Parathyroid adenoma (tissue), 2 donors: ENCODE data around the gene MID1.

Experiments used
- H2AFZ ChIP-seq: fragments of 300-600 bp; sonication (generic); one replicate; pipeline ENCODE4 v1.7.0; 2017; ENCODE audit warnings: antibody characterized with exemption, mild to moderate bottlenecking
- H3K27ac ChIP-seq: fragments of 300-600 bp; sonication (generic); one replicate; pipeline ENCODE4 v1.7.0; 2017
- H3K27me3 ChIP-seq: fragments of 300-600 bp; sonication (generic); one replicate; pipeline ENCODE4 v1.7.0; 2017; ENCODE audit warnings: low read length; ENCODE audit not compliant: control insufficient read depth, insufficient read depth
- H3K36me3 ChIP-seq: fragments of 300-600 bp; sonication (generic); one replicate; pipeline ENCODE4 v1.7.0; 2017; ENCODE audit warnings: low read length; ENCODE audit not compliant: control insufficient read depth, insufficient read depth
- H3K4me1 ChIP-seq: fragments of 300-600 bp; sonication (generic); one replicate; pipeline ENCODE4 v1.7.0; 2017; ENCODE audit warnings: control low read depth
- H3K4me2 ChIP-seq: fragments of 300-600 bp; sonication (generic); one replicate; pipeline ENCODE4 v1.7.0; 2017; ENCODE audit warnings: low read length
- H3K4me3 ChIP-seq: fragments of 300-600 bp; sonication (generic); one replicate; pipeline ENCODE4 v1.7.0; 2017; ENCODE audit warnings: low read depth, low read length
- H3K79me2 ChIP-seq: fragments of 300-600 bp; sonication (generic); one replicate; pipeline ENCODE4 v1.7.0; 2017; ENCODE audit warnings: control low read depth
- H3K9ac ChIP-seq: fragments of 300-600 bp; sonication (generic); one replicate; pipeline ENCODE4 v1.7.0; 2017; ENCODE audit warnings: mild to moderate bottlenecking
- H3K9me3 ChIP-seq: fragments of 300-600 bp; sonication (generic); one replicate; pipeline ENCODE4 v1.7.0; 2017; ENCODE audit warnings: low read length; ENCODE audit not compliant: control insufficient read depth
- TF ChIP-seq, protein P1 (sequence below): fragments of 300-600 bp; sonication (generic); IDR thresholded peaks from one replicate; pipeline ENCODE4 v1.7.0; 2017; ENCODE audit warnings: antibody characterized with exemption, mild to moderate bottlenecking
- donor health status: primary hyperparathyroidism.

Gene MID1

DNA sequence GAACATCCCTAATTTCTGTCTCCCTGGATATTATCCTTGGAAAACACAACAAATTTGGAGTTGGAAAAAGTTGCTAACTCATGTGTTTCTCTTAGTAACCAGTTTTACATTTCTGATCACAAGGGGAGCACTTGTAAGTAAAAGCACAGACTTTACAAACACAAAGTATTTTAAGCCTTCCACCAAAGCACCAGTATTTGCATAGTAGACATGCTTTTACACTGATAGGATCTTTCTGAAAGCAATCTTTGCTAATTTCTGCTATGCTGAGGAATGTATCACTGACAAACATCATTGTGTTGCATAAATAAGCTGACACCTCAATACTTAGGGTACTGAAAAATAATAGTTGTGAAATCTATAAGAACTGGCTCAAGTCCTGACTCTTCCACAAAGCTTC is 100.6 kb downstream of the MID1 start:
- H3K36me3 ChIP-seq: no peaks in the 10 kb centered on the region
- no peak overlapping the region for H2AFZ ChIP-seq
- H3K4me3 ChIP-seq: no peak overlapping the region
- H3K9ac ChIP-seq: no peak overlapping the region
- no peaks in the 10 kb centered on the region for H3K4me1 ChIP-seq
- H3K79me2 ChIP-seq: no peaks in the 10 kb centered on the region
- no peak overlapping the region for H3K27ac ChIP-seq
- H3K4me2 ChIP-seq: no peak overlapping the region
- no peaks in the 10 kb centered on the region for H3K27me3 ChIP-seq
- TF ChIP-seq, protein P1, sequence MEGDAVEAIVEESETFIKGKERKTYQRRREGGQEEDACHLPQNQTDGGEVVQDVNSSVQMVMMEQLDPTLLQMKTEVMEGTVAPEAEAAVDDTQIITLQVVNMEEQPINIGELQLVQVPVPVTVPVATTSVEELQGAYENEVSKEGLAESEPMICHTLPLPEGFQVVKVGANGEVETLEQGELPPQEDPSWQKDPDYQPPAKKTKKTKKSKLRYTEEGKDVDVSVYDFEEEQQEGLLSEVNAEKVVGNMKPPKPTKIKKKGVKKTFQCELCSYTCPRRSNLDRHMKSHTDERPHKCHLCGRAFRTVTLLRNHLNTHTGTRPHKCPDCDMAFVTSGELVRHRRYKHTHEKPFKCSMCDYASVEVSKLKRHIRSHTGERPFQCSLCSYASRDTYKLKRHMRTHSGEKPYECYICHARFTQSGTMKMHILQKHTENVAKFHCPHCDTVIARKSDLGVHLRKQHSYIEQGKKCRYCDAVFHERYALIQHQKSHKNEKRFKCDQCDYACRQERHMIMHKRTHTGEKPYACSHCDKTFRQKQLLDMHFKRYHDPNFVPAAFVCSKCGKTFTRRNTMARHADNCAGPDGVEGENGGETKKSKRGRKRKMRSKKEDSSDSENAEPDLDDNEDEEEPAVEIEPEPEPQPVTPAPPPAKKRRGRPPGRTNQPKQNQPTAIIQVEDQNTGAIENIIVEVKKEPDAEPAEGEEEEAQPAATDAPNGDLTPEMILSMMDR: no peak
- H3K9me3 ChIP-seq: no peaks in the 10 kb centered on the region

- Histone ChIP-seq H3K4me2 (no peak overlapping the region), H3K9ac (no peak overlapping the region), H2AFZ (no peak overlapping the region), H3K4me3 (no peak overlapping the region), H3K27ac (no peak overlapping the region), H3K4me1 (no peaks in the 10 kb centered on the region), H3K27me3 (no peaks in the 10 kb centered on the region), H3K36me3 (no peaks in the 10 kb centered on the region), H3K79me2 (no peaks in the 10 kb centered on the region), H3K9me3 (no peaks in the 10 kb centered on the region)
- TF ChIP-seq, protein P1: no peak
Measured at GRCh38 chrX:10519278-10519677, 101.1 kb downstream of the MID1 start.

DNA sequence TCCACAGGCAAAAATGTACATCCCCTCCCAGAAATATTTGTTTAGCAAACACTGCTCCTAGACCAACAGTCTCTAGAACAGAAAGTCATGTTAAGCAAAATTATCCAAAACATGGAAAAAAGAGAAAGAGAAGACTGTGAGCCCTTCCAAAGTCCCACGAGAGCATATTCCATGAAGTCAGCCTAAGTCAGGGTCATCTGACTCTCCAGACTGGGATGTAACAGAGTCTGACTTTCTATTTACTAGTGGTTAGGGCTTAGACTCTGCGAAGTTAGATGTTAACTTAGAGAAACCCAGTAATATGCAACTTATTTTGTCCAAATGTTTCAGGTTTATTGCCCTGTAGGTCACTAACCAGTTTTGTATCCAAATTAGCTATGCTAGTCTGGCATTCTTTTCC is 102.3 kb downstream of the MID1 start:
- Histone ChIP-seq H3K27me3 (no peaks in the 10 kb centered on the region), H3K27ac (no peak overlapping the region), H3K4me3 (no peak overlapping the region), H3K4me1 (no peaks in the 10 kb centered on the region), H3K79me2 (no peaks in the 10 kb centered on the region), H2AFZ (no peak overlapping the region), H3K9ac (no peak overlapping the region), H3K36me3 (no peaks in the 10 kb centered on the region), H3K9me3 (no peaks in the 10 kb centered on the region), H3K4me2 (no peak overlapping the region)
- TF ChIP-seq, protein P1: no peak

- Histone ChIP-seq H3K27me3 (no peaks in the 10 kb centered on the region), H3K9ac (no peak overlapping the region), H3K36me3 (no peaks in the 10 kb centered on the region), H3K4me3 (no peak overlapping the region), H3K79me2 (no peaks in the 10 kb centered on the region), H2AFZ (no peak overlapping the region), H3K4me1 (no peaks in the 10 kb centered on the region), H3K9me3 (no peaks in the 10 kb centered on the region), H3K27ac (no peak overlapping the region), H3K4me2 (no peak overlapping the region)
- TF ChIP-seq, protein P1: no peak
Measured at GRCh38 chrX:10516781-10517322, 103.5 kb downstream of the MID1 start.

DNA sequence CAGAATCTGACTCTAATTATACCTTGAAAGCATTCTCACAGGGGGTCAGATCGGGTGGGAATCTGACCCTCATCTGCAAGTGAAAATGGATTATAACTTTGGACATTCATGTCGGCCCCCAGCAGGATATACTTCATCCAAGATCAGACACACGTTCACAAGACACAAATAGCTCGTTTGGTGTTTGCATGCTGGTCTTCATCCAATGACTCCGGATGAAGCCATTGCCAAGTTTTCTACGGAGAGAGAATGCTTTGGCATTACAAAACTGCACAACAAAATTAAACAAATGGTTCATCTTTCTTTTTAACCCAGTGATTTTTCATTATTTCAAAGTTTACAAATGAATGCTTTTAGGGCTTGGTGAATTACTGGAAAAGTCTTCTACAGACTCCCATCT is 105.5 kb downstream of the MID1 start:
- no peak overlapping the region for H2AFZ ChIP-seq
- H3K4me1 ChIP-seq: no peaks in the 10 kb centered on the region
- no peaks in the 10 kb centered on the region for H3K9me3 ChIP-seq
- TF ChIP-seq, protein P1: no peak
- no peak overlapping the region for H3K4me3 ChIP-seq
- no peak overlapping the region for H3K4me2 ChIP-seq
- no peak overlapping the region for H3K27ac ChIP-seq
- no peak overlapping the region for H3K9ac ChIP-seq
- H3K79me2 ChIP-seq: no peaks in the 10 kb centered on the region
- H3K27me3 ChIP-seq: no peaks in the 10 kb centered on the region
- no peaks in the 10 kb centered on the region for H3K36me3 ChIP-seq
